ENCODE results near the gene IMMP2L. TPM values are rescaled to one million over a fixed set of nuclear protein-coding genes. Genes with fewer than 3 reads are reported as not detected.
"Not testable (repeated sequence)": the region's sequence is repeated elsewhere in the genome, so short reads cannot be mapped to it uniquely, and the experiment has no call there.

Gene IMMP2L
- total RNA-seq, 1 donor from 2014 or later, result 31.9 TPM

DNA sequence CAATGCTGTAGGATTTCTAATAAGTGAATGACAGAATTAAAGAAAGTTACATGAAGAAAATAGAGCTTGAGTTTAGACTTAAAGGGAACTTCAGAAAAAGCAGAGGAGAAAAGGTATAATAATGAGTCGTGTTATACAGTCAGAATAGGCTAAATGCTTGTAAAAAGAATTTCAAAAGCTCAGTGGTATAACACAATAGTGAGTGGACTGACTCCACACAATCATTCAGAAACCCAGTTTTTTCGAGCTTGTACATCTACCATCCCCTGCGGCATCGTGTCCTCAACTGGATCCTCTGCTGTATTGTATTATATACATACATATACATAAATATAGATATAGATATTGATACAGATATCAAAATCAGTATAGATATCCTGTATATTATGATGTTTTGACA is 52.2 kb downstream of the IMMP2L start:
- intact Hi-C loops (cut with micrococcal nuclease), result no loop called here
- H3K27ac Mint-ChIP-seq, result no peak overlapping the region
- no peaks in the 10 kb centered on the region for H3K27me3 Mint-ChIP-seq
- no peak overlapping the region for H3K4me3 Mint-ChIP-seq
- ChIA-PET POLR2A (no interaction called here), CTCF (no interaction called here)
- peaks cover 6% of the 10 kb centered on the region for H3K4me1 Mint-ChIP-seq
- peaks cover 2% of the 10 kb centered on the region for H3K36me3 Mint-ChIP-seq (ENCODE audit: low read depth)
- no peak for DNase-seq
- no peak for ATAC-seq (ENCODE audit: low read depth)
- H3K9me3 Mint-ChIP-seq, result no peaks in the 10 kb centered on the region
- TF ChIP-seq, protein P1, sequence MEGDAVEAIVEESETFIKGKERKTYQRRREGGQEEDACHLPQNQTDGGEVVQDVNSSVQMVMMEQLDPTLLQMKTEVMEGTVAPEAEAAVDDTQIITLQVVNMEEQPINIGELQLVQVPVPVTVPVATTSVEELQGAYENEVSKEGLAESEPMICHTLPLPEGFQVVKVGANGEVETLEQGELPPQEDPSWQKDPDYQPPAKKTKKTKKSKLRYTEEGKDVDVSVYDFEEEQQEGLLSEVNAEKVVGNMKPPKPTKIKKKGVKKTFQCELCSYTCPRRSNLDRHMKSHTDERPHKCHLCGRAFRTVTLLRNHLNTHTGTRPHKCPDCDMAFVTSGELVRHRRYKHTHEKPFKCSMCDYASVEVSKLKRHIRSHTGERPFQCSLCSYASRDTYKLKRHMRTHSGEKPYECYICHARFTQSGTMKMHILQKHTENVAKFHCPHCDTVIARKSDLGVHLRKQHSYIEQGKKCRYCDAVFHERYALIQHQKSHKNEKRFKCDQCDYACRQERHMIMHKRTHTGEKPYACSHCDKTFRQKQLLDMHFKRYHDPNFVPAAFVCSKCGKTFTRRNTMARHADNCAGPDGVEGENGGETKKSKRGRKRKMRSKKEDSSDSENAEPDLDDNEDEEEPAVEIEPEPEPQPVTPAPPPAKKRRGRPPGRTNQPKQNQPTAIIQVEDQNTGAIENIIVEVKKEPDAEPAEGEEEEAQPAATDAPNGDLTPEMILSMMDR (IDR thresholded peaks at IDR 0.05), result no peak

GRCh38 chr7:111509288-111509687 is 53.0 kb downstream of the IMMP2L start:
- DNase-seq, result no peak
- peaks cover 2% of the 10 kb centered on the region for H3K36me3 Mint-ChIP-seq (ENCODE audit: low read depth)
- peaks cover 6% of the 10 kb centered on the region for H3K4me1 Mint-ChIP-seq

GRCh38 chr7:111508387-111508786 is 53.9 kb downstream of the IMMP2L start:
- no peak for DNase-seq
- CTCF ChIA-PET, result no interaction called here
- intact Hi-C loops (cut with micrococcal nuclease), result no loop called here

More at GRCh38 chr7:111509288-111509687, 53.0 kb downstream of the IMMP2L start:
- no peak for ATAC-seq (ENCODE audit: low read depth)
- TF ChIP-seq, protein P1 (IDR thresholded peaks at IDR 0.05), result no peak
- POLR2A ChIA-PET, result no interaction called here
- CTCF ChIA-PET, result no interaction called here
- Mint-ChIP-seq H3K4me3 (no peak overlapping the region), H3K27ac (no peak overlapping the region), H3K9me3 (no peaks in the 10 kb centered on the region), H3K27me3 (no peaks in the 10 kb centered on the region)
- intact Hi-C loops (cut with micrococcal nuclease), result no loop called here

GRCh38 chr7:111505422-111505821 is 56.9 kb downstream of the IMMP2L start:
- ATAC-seq (ENCODE audit: low read depth); intact Hi-C loops (cut with micrococcal nuclease); H3K27ac Mint-ChIP-seq; POLR2A ChIA-PET; H3K27me3 Mint-ChIP-seq; H3K4me1 Mint-ChIP-seq; CTCF ChIA-PET; DNase-seq; H3K4me3 Mint-ChIP-seq; H3K9me3 Mint-ChIP-seq; H3K36me3 Mint-ChIP-seq (ENCODE audit: low read depth): not testable (repeated sequence)

More at GRCh38 chr7:111508387-111508786, 53.9 kb downstream of the IMMP2L start:
- peak; percentile 88 for ATAC-seq (ENCODE audit: low read depth)
- Mint-ChIP-seq H3K27me3 (no peaks in the 10 kb centered on the region), H3K36me3 (ENCODE audit: low read depth) (peaks cover 2% of the 10 kb centered on the region), H3K27ac (peak overlapping the region; percentile 15), H3K9me3 (no peaks in the 10 kb centered on the region), H3K4me3 (no peak overlapping the region), H3K4me1 (peaks cover 6% of the 10 kb centered on the region)
- TF ChIP-seq, protein P1 (IDR thresholded peaks at IDR 0.05), result no peak
- POLR2A ChIA-PET, result no interaction called here

DNA sequence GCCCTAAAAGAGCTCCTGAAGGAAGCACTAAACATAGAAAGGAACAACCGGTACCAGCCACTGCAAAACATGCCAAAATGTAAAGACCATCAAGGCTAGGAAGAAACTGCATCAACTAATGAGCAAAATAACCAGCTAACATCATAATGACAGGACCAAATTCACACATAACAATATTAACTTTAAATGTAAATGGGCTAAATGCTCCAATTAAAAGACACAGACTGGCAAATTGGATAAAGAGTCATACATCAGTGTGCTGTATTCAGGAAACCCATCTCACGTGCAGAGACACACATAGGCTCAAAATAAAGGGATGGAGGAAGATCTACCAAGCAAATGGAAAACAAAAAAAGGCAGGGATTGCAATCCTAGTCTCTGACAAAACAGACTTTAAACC is 60.5 kb downstream of the IMMP2L start:
- DNase-seq; H3K4me1 Mint-ChIP-seq; H3K27ac Mint-ChIP-seq; intact Hi-C loops (cut with micrococcal nuclease); H3K27me3 Mint-ChIP-seq; H3K9me3 Mint-ChIP-seq; POLR2A ChIA-PET; CTCF ChIA-PET; ATAC-seq (ENCODE audit: low read depth); H3K4me3 Mint-ChIP-seq: not testable (repeated sequence)
- peaks cover 11% of the 10 kb centered on the region for H3K36me3 Mint-ChIP-seq (ENCODE audit: low read depth)

GRCh38 chr7:111499027-111499426 is 63.3 kb downstream of the IMMP2L start:
- H3K9me3 Mint-ChIP-seq, result no peaks in the 10 kb centered on the region
- intact Hi-C loops (cut with micrococcal nuclease), result no loop called here
- no peak overlapping the region for H3K27ac Mint-ChIP-seq
- ChIA-PET POLR2A (interaction anchor here (0.6 to 1.1 kb wide), 2 partner anchors 62 to 951 kb away, joined by 3 to 4 read pairs; partner anchors contain the start of gene IFRD1), CTCF (no interaction called here)
- DNase-seq (no peak), ATAC-seq (ENCODE audit: low read depth) (no peak)
- peaks cover 4% of the 10 kb centered on the region for H3K4me1 Mint-ChIP-seq
- H3K4me3 Mint-ChIP-seq, result no peak overlapping the region
- no peaks in the 10 kb centered on the region for H3K27me3 Mint-ChIP-seq
- TF ChIP-seq, protein P1 (IDR thresholded peaks at IDR 0.05), result no peak
- H3K36me3 Mint-ChIP-seq (ENCODE audit: low read depth), result peaks cover 9% of the 10 kb centered on the region
